ENCODE data around the gene HJURP.

HJURP gene

GRCh38 chr2:233838251-233838650 lies 16.1 kb downstream of the HJURP start:
- H3K36me3 ChIP-seq (ENCODE audit: control insufficient read depth, insufficient read depth, low read length): peaks cover 92% of the 10 kb centered on the region
- H3K4me3 ChIP-seq (ENCODE audit: low read depth, low read length): no peak overlapping the region
- no peaks in the 10 kb centered on the region for H3K27me3 ChIP-seq (ENCODE audit: control insufficient read depth, insufficient read depth, low read length)
- no peak overlapping the region for H3K9ac ChIP-seq (ENCODE audit: low read depth, low read length)
- peaks cover 1% of the 10 kb centered on the region; the same call in 1 of the 2 replicates for H3K4me1 ChIP-seq (ENCODE audit: control insufficient read depth, insufficient read depth, low read length)
- H3K27ac ChIP-seq (ENCODE audit: low read depth, low read length): no peak overlapping the region
- no peaks in the 10 kb centered on the region for H3K9me3 ChIP-seq (ENCODE audit: control insufficient read depth, insufficient read depth, low read length)

GRCh38 chr2:233837694-233838229 lies 16.6 kb downstream of the HJURP start:
- Histone ChIP-seq H3K27me3 (ENCODE audit: control insufficient read depth, insufficient read depth, low read length) (no peaks in the 10 kb centered on the region), H3K4me1 (ENCODE audit: control insufficient read depth, insufficient read depth, low read length) (peaks cover 4% of the 10 kb centered on the region; the same call in 1 of the 2 replicates), H3K4me3 (ENCODE audit: low read depth, low read length) (no peak overlapping the region), H3K9ac (ENCODE audit: low read depth, low read length) (no peak overlapping the region), H3K36me3 (ENCODE audit: control insufficient read depth, insufficient read depth, low read length) (peaks cover 88% of the 10 kb centered on the region), H3K9me3 (ENCODE audit: control insufficient read depth, insufficient read depth, low read length) (no peaks in the 10 kb centered on the region), H3K27ac (ENCODE audit: low read depth, low read length) (no peak overlapping the region)

- peaks cover 74% of the 10 kb centered on the region for H3K36me3 ChIP-seq (ENCODE audit: control insufficient read depth, insufficient read depth, low read length)
Measured at GRCh38 chr2:233836359-233836758, 18.0 kb downstream of the HJURP start.

GRCh38 chr2:233835230-233836186 lies 18.8 kb downstream of the HJURP start:
- Histone ChIP-seq H3K4me1 (ENCODE audit: control insufficient read depth, insufficient read depth, low read length) (peaks cover 4% of the 10 kb centered on the region; the same call in 1 of the 2 replicates), H3K9ac (ENCODE audit: low read depth, low read length) (no peak overlapping the region), H3K36me3 (ENCODE audit: control insufficient read depth, insufficient read depth, low read length) (peaks cover 65% of the 10 kb centered on the region), H3K9me3 (ENCODE audit: control insufficient read depth, insufficient read depth, low read length) (no peaks in the 10 kb centered on the region), H3K27ac (ENCODE audit: low read depth, low read length) (no peak overlapping the region), H3K27me3 (ENCODE audit: control insufficient read depth, insufficient read depth, low read length) (no peaks in the 10 kb centered on the region), H3K4me3 (ENCODE audit: low read depth, low read length) (no peak overlapping the region)

More at GRCh38 chr2:233836359-233836758, 18.0 kb downstream of the HJURP start:
- H3K4me3 ChIP-seq (ENCODE audit: low read depth, low read length): no peak overlapping the region
- H3K4me1 ChIP-seq (ENCODE audit: control insufficient read depth, insufficient read depth, low read length): peaks cover 4% of the 10 kb centered on the region; the same call in 1 of the 2 replicates
- H3K9ac ChIP-seq (ENCODE audit: low read depth, low read length): no peak overlapping the region
- no peak overlapping the region for H3K27ac ChIP-seq (ENCODE audit: low read depth, low read length)
- no peaks in the 10 kb centered on the region for H3K9me3 ChIP-seq (ENCODE audit: control insufficient read depth, insufficient read depth, low read length)
- no peaks in the 10 kb centered on the region for H3K27me3 ChIP-seq (ENCODE audit: control insufficient read depth, insufficient read depth, low read length)

- no peaks in the 10 kb centered on the region for H3K9me3 ChIP-seq (ENCODE audit: control insufficient read depth, insufficient read depth, low read length)
- no peaks in the 10 kb centered on the region for H3K27me3 ChIP-seq (ENCODE audit: control insufficient read depth, insufficient read depth, low read length)
- no peak overlapping the region for H3K27ac ChIP-seq (ENCODE audit: low read depth, low read length)
- no peak overlapping the region for H3K4me3 ChIP-seq (ENCODE audit: low read depth, low read length)
- H3K36me3 ChIP-seq (ENCODE audit: control insufficient read depth, insufficient read depth, low read length): peaks cover 43% of the 10 kb centered on the region
- peaks cover 4% of the 10 kb centered on the region; the same call in 1 of the 2 replicates for H3K4me1 ChIP-seq (ENCODE audit: control insufficient read depth, insufficient read depth, low read length)
- no peak overlapping the region for H3K9ac ChIP-seq (ENCODE audit: low read depth, low read length)
Measured at GRCh38 chr2:233833345-233833744, 21.0 kb downstream of the HJURP start.

GRCh38 chr2:233832869-233833311 lies 21.4 kb downstream of the HJURP start:
- H3K9ac ChIP-seq (ENCODE audit: low read depth, low read length): no peak overlapping the region
- H3K36me3 ChIP-seq (ENCODE audit: control insufficient read depth, insufficient read depth, low read length): peaks cover 39% of the 10 kb centered on the region
- H3K27ac ChIP-seq (ENCODE audit: low read depth, low read length): no peak overlapping the region
- H3K4me3 ChIP-seq (ENCODE audit: low read depth, low read length): no peak overlapping the region
- peaks cover 4% of the 10 kb centered on the region; the same call in 1 of the 2 replicates for H3K4me1 ChIP-seq (ENCODE audit: control insufficient read depth, insufficient read depth, low read length)
- H3K27me3 ChIP-seq (ENCODE audit: control insufficient read depth, insufficient read depth, low read length): no peaks in the 10 kb centered on the region
- H3K9me3 ChIP-seq (ENCODE audit: control insufficient read depth, insufficient read depth, low read length): no peaks in the 10 kb centered on the region

- Histone ChIP-seq H3K4me1 (ENCODE audit: control insufficient read depth, insufficient read depth, low read length) (peaks cover 4% of the 10 kb centered on the region; the same call in 1 of the 2 replicates), H3K9ac (ENCODE audit: low read depth, low read length) (no peak overlapping the region), H3K9me3 (ENCODE audit: control insufficient read depth, insufficient read depth, low read length) (no peaks in the 10 kb centered on the region), H3K27me3 (ENCODE audit: control insufficient read depth, insufficient read depth, low read length) (no peaks in the 10 kb centered on the region), H3K27ac (ENCODE audit: low read depth, low read length) (no peak overlapping the region), H3K4me3 (ENCODE audit: low read depth, low read length) (no peak overlapping the region), H3K36me3 (ENCODE audit: control insufficient read depth, insufficient read depth, low read length) (peaks cover 34% of the 10 kb centered on the region)
Measured at GRCh38 chr2:233832414-233832813, 21.9 kb downstream of the HJURP start.

GRCh38 chr2:233831861-233832260 lies 22.5 kb downstream of the HJURP start:
- Histone ChIP-seq H3K27ac (ENCODE audit: low read depth, low read length) (no peak overlapping the region), H3K9me3 (ENCODE audit: control insufficient read depth, insufficient read depth, low read length) (no peaks in the 10 kb centered on the region), H3K27me3 (ENCODE audit: control insufficient read depth, insufficient read depth, low read length) (no peaks in the 10 kb centered on the region), H3K4me3 (ENCODE audit: low read depth, low read length) (no peak overlapping the region), H3K36me3 (ENCODE audit: control insufficient read depth, insufficient read depth, low read length) (peaks cover 31% of the 10 kb centered on the region), H3K9ac (ENCODE audit: low read depth, low read length) (no peak overlapping the region), H3K4me1 (ENCODE audit: control insufficient read depth, insufficient read depth, low read length) (peaks cover 4% of the 10 kb centered on the region; the same call in 1 of the 2 replicates)

- H3K4me1 ChIP-seq (ENCODE audit: control insufficient read depth, insufficient read depth, low read length): peaks cover 4% of the 10 kb centered on the region; the same call in 1 of the 2 replicates
- H3K27ac ChIP-seq (ENCODE audit: low read depth, low read length): no peak overlapping the region
- peaks cover 24% of the 10 kb centered on the region for H3K36me3 ChIP-seq (ENCODE audit: control insufficient read depth, insufficient read depth, low read length)
- H3K9me3 ChIP-seq (ENCODE audit: control insufficient read depth, insufficient read depth, low read length): no peaks in the 10 kb centered on the region
- no peaks in the 10 kb centered on the region for H3K27me3 ChIP-seq (ENCODE audit: control insufficient read depth, insufficient read depth, low read length)
- H3K4me3 ChIP-seq (ENCODE audit: low read depth, low read length): no peak overlapping the region
- H3K9ac ChIP-seq (ENCODE audit: low read depth, low read length): no peak overlapping the region
Measured at GRCh38 chr2:233831011-233831721, 23.2 kb downstream of the HJURP start.

GRCh38 chr2:233830111-233830802 lies 24.1 kb downstream of the HJURP start:
- Histone ChIP-seq H3K4me1 (ENCODE audit: control insufficient read depth, insufficient read depth, low read length) (peaks cover 4% of the 10 kb centered on the region; the same call in 1 of the 2 replicates), H3K27ac (ENCODE audit: low read depth, low read length) (no peak overlapping the region), H3K9me3 (ENCODE audit: control insufficient read depth, insufficient read depth, low read length) (no peaks in the 10 kb centered on the region), H3K9ac (ENCODE audit: low read depth, low read length) (no peak overlapping the region), H3K27me3 (ENCODE audit: control insufficient read depth, insufficient read depth, low read length) (no peaks in the 10 kb centered on the region), H3K4me3 (ENCODE audit: low read depth, low read length) (no peak overlapping the region), H3K36me3 (ENCODE audit: control insufficient read depth, insufficient read depth, low read length) (peaks cover 15% of the 10 kb centered on the region)
